Tibial nerve (tissue), 3 donors: ENCODE measurements around the gene ST6GALNAC4.

Experiments used
- CTCF ChIP-seq, 5 experiments: fragments of 200-600 bp in 3 of 5; fragments of 450-650 bp in 2 of 5; sonication (generic) in 3 of 5; IDR thresholded peaks; one replicate each; pipeline ENCODE4 v1.5.1; 2016 to 2019; ENCODE audit warnings: antibody characterized with exemption in 5 of 5, mild to moderate bottlenecking in 3 of 5, moderate library complexity in 2 of 5
- POLR2A ChIP-seq, 2 donors: fragments of 450-650 bp; IDR thresholded peaks; one replicate each; pipeline ENCODE4 v1.6.1; 2017; ENCODE audit warnings: antibody characterized with exemption in 2 of 2, mild to moderate bottlenecking in 2 of 2, moderate library complexity in 2 of 2

- TF ChIP-seq CTCF (IDR thresholded peaks at IDR 0.05) = no peak
- TF ChIP-seq POLR2A (IDR thresholded peaks at IDR 0.05) = no peak
Observed at GRCh38 chr9:127887792-127888191, 29.0 kb downstream of the ST6GALNAC4 start.
